H54 (cell line): ENCODE measurements around the gene GRIA1.

Source experiments
- DNase-seq: peaks from one replicate; pipeline ENCODE4 v3.0.0; 2011; ENCODE audit warnings: low spot score, mixed read lengths; ENCODE audit not compliant: insufficient read length
- FAIRE-seq: peaks from 3 replicates; lab custom pipeline; 2011; peaks lifted over from hg19 to GRCh38; lab: Jason Lieb, UNC
- POLR2A ChIP-seq: IDR thresholded peaks from 2 replicates; pipeline ENCODE4 v1.6.1; 2011; ENCODE audit warnings: low read depth, mild to moderate bottlenecking, low read length

GRIA1 gene

GRCh38 chr5:153516504-153517240 lies 26.2 kb downstream of the GRIA1 start:
- no peak for TF ChIP-seq POLR2A
- FAIRE-seq = no peak
- DNase-seq = no peak

- no peak for FAIRE-seq
- TF ChIP-seq POLR2A = no peak
- DNase-seq = no peak
Observed at GRCh38 chr5:153517241-153517611, 26.8 kb downstream of the GRIA1 start.

- FAIRE-seq = no peak
- no peak for TF ChIP-seq POLR2A
- DNase-seq = no peak
Observed at GRCh38 chr5:153520137-153520536, 29.7 kb downstream of the GRIA1 start.

GRCh38 chr5:153520952-153521351 lies 30.5 kb downstream of the GRIA1 start:
- FAIRE-seq = no peak
- no peak for TF ChIP-seq POLR2A
- no peak for DNase-seq

GRCh38 chr5:153523211-153523610 lies 32.7 kb downstream of the GRIA1 start:
- FAIRE-seq = no peak
- DNase-seq = no peak
- TF ChIP-seq POLR2A = no peak

GRCh38 chr5:153523831-153524230 lies 33.4 kb downstream of the GRIA1 start:
- TF ChIP-seq POLR2A = no peak
- DNase-seq (no peak), FAIRE-seq (no peak)

- no peak for FAIRE-seq
- no peak for TF ChIP-seq POLR2A
- no peak for DNase-seq
Observed at GRCh38 chr5:153525536-153525935, 35.1 kb downstream of the GRIA1 start.

- DNase-seq = no peak
- FAIRE-seq = no peak
- TF ChIP-seq POLR2A = no peak
Observed at GRCh38 chr5:153530357-153531143, 40.1 kb downstream of the GRIA1 start.

GRCh38 chr5:153533546-153533945 lies 43.1 kb downstream of the GRIA1 start:
- TF ChIP-seq POLR2A = no peak
- FAIRE-seq = no peak
- DNase-seq = no peak

- DNase-seq (no peak), FAIRE-seq (no peak)
- TF ChIP-seq POLR2A = no peak
Observed at GRCh38 chr5:153534102-153534501, 43.6 kb downstream of the GRIA1 start.

- DNase-seq = no peak
- no peak for FAIRE-seq
- TF ChIP-seq POLR2A = no peak
Observed at GRCh38 chr5:153537207-153537606, 46.7 kb downstream of the GRIA1 start.

GRCh38 chr5:153539983-153540382 lies 49.5 kb downstream of the GRIA1 start:
- no peak for DNase-seq
- FAIRE-seq = no peak
- TF ChIP-seq POLR2A = no peak

GRCh38 chr5:153542536-153542935 lies 52.1 kb downstream of the GRIA1 start:
- FAIRE-seq = no peak
- DNase-seq = no peak

GRCh38 chr5:153543288-153543687 lies 52.8 kb downstream of the GRIA1 start:
- DNase-seq (no peak), FAIRE-seq (no peak)
- no peak for TF ChIP-seq POLR2A

More at GRCh38 chr5:153542536-153542935, 52.1 kb downstream of the GRIA1 start:
- TF ChIP-seq POLR2A = no peak
